Right atrium auricular region (tissue), 2 donors: ENCODE results near the gene SNX27. TPM values are rescaled to one million over a fixed set of nuclear protein-coding genes. Genes with fewer than 3 reads are reported as not detected.
"Not testable (repeated sequence)": the region's sequence is repeated elsewhere in the genome, so short reads cannot be mapped to it uniquely, and the experiment has no call there.

Experiments
- DNase-seq: peaks from one replicate; pipeline ENCODE4 v3.0.0-alpha.2; 2019; ENCODE audit warnings: low spot score
- H3K27ac ChIP-seq, 2 donors: fragments of 200-600 bp; sonication (generic); 1 replicate in 1 of 2; 2 replicates in 1 of 2; pipeline ENCODE4 v1.5.1; 2016 to 2019
- H3K27me3 ChIP-seq, 2 donors: fragments of 200-600 bp; sonication (generic); one replicate each; pipeline versions ENCODE4 v1.5.1 to v1.6.0; 2017 to 2019
- H3K36me3 ChIP-seq: fragments of 200-600 bp; sonication (generic); one replicate; pipeline ENCODE4 v1.5.1; 2016
- H3K4me1 ChIP-seq, 2 donors: fragments of 200-600 bp; sonication (generic); one replicate each; pipeline versions ENCODE4 v1.5.1 to v1.6.0; 2017 to 2019
- H3K4me3 ChIP-seq, 2 donors: fragments of 200-600 bp; sonication (generic); 1 replicate in 1 of 2; 2 replicates in 1 of 2; pipeline ENCODE4 v1.5.1; 2017 to 2019; ENCODE audit warnings: mild to moderate bottlenecking in 1 of 2, moderate library complexity in 1 of 2
- H3K9me3 ChIP-seq, 2 donors: fragments of 200-600 bp; sonication (generic); one replicate each; pipeline ENCODE4 v1.5.1; 2019
- CTCF ChIP-seq, 2 donors: fragments of 200-600 bp; sonication (generic); IDR thresholded peaks; one replicate each; pipeline ENCODE4 v1.5.1; 2019; ENCODE audit warnings: antibody characterized with exemption in 2 of 2
- total RNA-seq, 2 donors: library from RNA; depleted of rRNA; stranded (reverse); fragments of >200 nt; gene quantifications; one replicate each; pipeline ENCODE4 v1.1.0, GENCODE V29; 2016

Gene SNX27
- total RNA-seq, 2 donors from 2014 or later = 25.2 to 25.8 TPM

DNA sequence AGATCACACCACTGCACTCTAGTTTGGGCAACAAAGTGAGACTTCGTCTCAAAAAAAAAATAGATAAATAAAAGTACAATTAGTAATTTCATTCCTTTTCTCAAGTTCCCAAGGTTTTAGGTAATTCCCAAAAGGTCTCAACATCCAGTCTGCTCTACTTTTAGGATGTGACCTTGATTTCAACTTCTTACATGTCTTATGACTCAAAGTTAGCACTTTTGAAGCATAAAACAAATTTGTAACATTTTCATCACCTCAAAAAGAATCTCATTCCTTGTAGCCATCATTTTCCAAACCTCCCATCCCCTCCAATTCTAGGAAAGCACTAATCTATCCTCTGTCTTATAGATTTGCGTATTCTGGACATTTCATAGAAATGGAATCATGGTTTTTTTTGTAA lies 32.2 kb downstream of the SNX27 start:
- DNase-seq = no peak
- H3K27me3 ChIP-seq = no peaks in the 10 kb centered on the region
- TF ChIP-seq CTCF (IDR thresholded peaks at IDR 0.05) = no peak
- no peaks in the 10 kb centered on the region for H3K36me3 ChIP-seq
- H3K4me1 ChIP-seq = peaks cover 0 to 7% of the 10 kb centered on the region in 2 donors
- no peak overlapping the region for H3K27ac ChIP-seq
- H3K4me3 ChIP-seq = no peak overlapping the region
- H3K9me3 ChIP-seq = no peaks in the 10 kb centered on the region

DNA sequence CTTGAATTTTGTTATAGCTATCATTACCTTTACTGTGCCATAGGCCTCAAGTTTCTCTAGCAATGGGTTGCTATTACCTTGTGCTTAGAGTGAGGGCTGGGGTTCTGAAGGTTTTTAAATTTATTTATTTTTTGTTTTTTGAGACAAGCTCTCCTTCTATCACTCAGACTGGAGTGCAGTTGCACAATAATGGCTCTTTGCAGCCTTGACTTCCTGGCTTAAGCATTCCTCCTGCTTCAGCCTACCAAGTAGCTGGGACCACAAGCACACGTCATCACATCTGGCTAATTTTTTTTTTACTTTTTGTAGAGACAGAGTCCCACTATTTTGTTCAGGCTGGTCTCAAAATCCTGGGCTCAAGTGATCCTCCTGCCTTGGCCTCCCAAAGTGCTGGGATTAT lies 41.5 kb downstream of the SNX27 start:
- Histone ChIP-seq H3K27me3 (no peaks in the 10 kb centered on the region), H3K9me3 (no peaks in the 10 kb centered on the region), H3K4me3 (no peak overlapping the region), H3K27ac (no peak overlapping the region), H3K36me3 (peaks cover 4% of the 10 kb centered on the region), H3K4me1 (peaks cover 0 to 9% of the 10 kb centered on the region in 2 donors)
- DNase-seq = no peak
- TF ChIP-seq CTCF (IDR thresholded peaks at IDR 0.05) = no peak

GRCh38 chr1:151655371-151655770 lies 43.5 kb downstream of the SNX27 start:
- H3K27me3 ChIP-seq = no peaks in the 10 kb centered on the region
- H3K36me3 ChIP-seq = peaks cover 15% of the 10 kb centered on the region
- TF ChIP-seq CTCF (IDR thresholded peaks at IDR 0.05) = no peak
- H3K27ac ChIP-seq = no peak overlapping the region
- no peak overlapping the region for H3K4me3 ChIP-seq
- DNase-seq = no peak
- H3K9me3 ChIP-seq = no peaks in the 10 kb centered on the region
- H3K4me1 ChIP-seq = peaks cover 0 to 9% of the 10 kb centered on the region in 2 donors

DNA sequence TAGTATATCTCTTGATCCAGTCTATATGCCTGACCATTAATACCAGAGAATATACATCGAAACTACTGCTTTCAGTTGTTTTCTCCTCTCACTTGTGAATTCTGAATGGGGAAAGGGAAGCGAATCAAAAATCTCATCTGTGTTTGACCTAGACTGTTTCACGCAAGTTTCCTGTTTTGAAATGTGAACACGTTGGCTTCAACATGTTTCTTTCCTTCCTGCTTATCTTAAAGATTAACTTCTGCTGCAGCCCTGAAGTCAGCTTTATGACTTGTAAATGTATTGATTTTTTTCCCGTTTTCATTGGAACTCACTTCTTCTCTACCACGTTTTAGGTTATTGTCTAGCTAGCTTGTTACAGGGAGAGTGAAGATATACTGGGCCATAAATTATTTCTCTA lies 49.9 kb downstream of the SNX27 start:
- TF ChIP-seq CTCF (IDR thresholded peaks at IDR 0.05) = no peak
- H3K27me3 ChIP-seq = no peaks in the 10 kb centered on the region
- H3K4me3 ChIP-seq = no peak overlapping the region
- no peak for DNase-seq
- no peaks in the 10 kb centered on the region for H3K4me1 ChIP-seq
- H3K27ac ChIP-seq = no peak overlapping the region
- peaks cover 34% of the 10 kb centered on the region for H3K36me3 ChIP-seq
- no peaks in the 10 kb centered on the region for H3K9me3 ChIP-seq

DNA sequence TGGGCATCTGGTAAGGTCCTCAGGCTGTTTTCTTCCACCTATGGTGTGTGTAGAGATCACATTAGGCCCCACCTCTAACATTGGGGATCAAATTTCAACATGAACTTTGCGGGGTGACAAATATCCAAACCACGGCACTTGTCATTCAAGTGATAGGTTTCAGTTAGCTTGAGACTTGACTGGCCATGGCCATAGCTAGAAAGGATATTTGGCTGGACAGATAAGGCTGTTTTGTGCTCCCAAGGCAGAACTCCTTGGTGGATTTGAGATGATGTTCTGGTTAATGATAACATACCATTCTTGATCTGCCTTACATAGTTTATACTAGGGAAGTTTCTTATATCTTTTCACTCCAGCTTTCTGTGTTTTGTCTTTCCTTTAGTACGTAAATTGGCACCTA lies 56.2 kb downstream of the SNX27 start:
- Histone ChIP-seq H3K9me3 (peaks cover 0 to 13% of the 10 kb centered on the region in 2 donors), H3K4me1 (no peaks in the 10 kb centered on the region), H3K4me3 (no peak overlapping the region), H3K27me3 (no peaks in the 10 kb centered on the region), H3K27ac (no peak overlapping the region), H3K36me3 (peaks cover 25% of the 10 kb centered on the region)
- TF ChIP-seq CTCF (IDR thresholded peaks at IDR 0.05) = no peak
- DNase-seq = no peak

GRCh38 chr1:151670036-151670675 lies 58.3 kb downstream of the SNX27 start:
- peaks cover 0 to 13% of the 10 kb centered on the region in 2 donors for H3K9me3 ChIP-seq
- DNase-seq, H3K27ac ChIP-seq, H3K4me3 ChIP-seq, H3K4me1 ChIP-seq, H3K27me3 ChIP-seq: not testable (repeated sequence)
- H3K36me3 ChIP-seq = peaks cover 25% of the 10 kb centered on the region
